Measurements from ENCODE around the gene C1RL.

C1RL gene

DNA sequence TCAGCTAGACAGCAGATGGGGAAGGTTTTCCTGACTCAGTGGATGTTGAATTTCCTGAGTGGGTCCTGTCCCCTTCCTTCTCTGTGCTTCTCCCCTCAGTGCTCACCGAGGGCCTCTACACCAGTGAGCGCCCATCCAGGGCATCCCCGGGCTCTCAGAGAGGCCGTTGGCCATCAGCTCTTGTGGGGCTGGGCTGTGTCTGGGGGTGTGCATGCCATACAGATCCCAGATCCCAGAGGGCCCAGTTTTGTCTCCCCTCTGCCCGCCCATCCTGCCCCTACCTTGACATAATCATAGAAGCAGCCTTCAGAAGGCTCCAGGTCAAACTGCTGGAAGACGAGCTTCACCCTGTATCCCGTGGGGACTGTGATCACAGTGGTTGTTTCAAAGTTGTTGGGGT is 17.8 kb downstream of the C1RL start:
- no peak for DNase-seq

GRCh38 chr12:7090222-7090998 is 18.6 kb downstream of the C1RL start:
- DNase-seq, result no peak

DNA sequence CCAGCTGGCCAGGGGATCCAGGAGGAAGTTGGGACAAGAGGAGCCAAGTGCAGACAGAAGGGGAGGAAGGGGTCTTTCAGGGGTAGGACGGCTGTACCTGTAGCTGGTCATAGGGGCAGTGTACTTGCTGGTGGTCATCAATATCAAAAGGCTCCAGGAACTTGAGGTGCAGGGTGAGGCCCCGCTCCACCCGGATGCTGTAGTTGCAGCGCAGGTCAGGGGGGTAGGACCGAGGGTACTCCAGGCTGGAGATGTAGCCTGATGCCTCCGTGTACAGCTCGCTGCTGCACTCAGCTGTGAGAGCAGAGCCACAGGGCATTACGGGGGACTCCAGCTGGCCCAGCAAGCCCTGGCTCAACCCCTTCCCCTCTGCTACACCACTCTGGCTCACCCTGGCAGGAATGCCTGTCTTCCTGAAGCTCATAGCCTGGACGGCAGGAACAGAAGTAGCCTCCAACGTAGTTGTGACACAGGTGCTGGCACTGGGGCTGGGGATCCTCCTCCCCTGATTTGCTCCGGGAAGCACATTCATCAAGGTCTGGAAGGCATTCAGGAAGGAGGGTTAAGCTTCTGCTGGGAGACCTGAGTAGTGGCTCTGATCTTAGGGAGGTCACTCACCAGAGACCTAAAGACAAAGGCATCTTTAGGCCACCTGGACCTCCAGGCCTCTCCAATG is 19.7 kb downstream of the C1RL start:
- DNase-seq, result no peak

GRCh38 chr12:7083125-7083524 is 25.9 kb downstream of the C1RL start:
- no peak for DNase-seq

DNA sequence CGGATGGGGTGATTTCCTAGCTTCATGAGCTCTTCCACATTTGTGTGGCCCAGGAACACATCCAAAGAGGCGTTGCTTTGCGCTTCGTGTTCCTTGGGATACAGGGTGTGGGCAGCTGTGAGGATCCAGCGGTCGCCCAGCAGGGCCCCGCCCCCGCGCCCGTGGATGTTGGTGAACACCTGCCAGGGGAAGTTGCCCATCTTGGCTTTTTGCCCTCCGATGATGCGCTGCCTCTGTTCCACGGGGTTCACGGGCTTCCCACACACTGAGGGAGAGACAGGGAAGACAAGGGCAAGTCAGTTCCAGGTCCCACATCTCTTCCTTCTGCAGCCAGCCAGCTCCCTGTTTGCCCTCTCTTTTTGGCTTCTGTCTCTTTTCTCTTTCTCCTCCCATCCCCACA is 28.0 kb downstream of the C1RL start:
- no peak for DNase-seq

DNA sequence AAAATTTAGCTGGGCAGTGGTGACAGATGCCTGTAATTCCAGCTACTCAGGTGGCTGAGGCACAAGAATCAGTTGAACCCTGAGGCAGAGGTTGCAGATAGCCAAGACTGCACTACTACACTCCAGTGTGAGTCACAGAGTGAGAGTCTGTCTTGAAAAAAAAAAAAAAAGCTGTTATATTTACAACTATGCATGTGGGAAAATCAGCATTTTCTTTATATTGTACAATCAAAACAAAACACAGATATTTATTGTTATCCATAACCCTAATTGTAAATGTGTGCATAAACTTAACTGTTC is 29.2 kb downstream of the C1RL start:
- peak; percentile 17 for DNase-seq

GRCh38 chr12:7078163-7078562 is 30.9 kb downstream of the C1RL start:
- no peak for DNase-seq

- no peak for DNase-seq
These were observed 32.5 kb downstream of the C1RL start for GRCh38 chr12:7076493-7076892.

GRCh38 chr12:7075939-7076338 is 33.1 kb downstream of the C1RL start:
- no peak for DNase-seq

DNA sequence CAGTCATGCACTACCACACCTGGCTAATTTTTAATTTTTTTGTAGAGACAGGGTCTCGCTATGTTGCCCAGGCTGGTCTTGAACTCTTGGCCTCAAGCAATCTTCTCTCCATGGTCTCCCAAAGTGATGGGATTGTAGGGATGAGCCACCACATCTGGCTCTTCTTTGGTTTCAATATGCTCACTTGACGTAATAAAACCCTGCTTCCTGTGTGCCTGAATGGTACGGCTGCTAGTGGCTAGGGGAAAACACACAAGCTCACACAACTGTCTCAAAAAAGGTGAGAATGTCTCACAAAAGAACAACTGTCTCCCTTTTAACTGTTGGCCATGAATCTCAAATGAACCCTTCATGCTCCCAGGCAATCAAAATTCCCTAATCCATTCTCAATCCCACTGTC is 33.5 kb downstream of the C1RL start:
- no peak for DNase-seq

- DNase-seq, result no peak
These were observed 35.1 kb downstream of the C1RL start for GRCh38 chr12:7073946-7074345.

DNA sequence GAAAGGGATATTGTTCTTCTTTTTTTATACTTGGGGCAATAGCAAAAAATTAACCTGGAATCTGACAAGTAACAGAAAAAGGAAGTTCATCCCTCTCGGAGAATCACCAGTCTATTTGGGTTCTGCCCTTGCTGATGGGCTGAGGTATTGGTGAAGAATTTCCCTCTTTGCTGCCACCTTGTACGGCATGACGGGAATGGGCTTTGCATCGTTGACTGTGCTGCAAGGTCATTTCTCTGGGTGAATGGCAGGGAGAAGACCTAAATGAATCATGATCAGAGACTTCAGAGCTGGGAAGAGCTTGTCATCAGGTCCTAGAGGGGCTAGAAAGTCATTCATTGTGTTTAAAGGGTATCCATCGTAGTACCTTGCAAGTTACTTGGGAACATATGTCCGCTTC is 36.5 kb downstream of the C1RL start:
- DNase-seq, result no peak

DNA sequence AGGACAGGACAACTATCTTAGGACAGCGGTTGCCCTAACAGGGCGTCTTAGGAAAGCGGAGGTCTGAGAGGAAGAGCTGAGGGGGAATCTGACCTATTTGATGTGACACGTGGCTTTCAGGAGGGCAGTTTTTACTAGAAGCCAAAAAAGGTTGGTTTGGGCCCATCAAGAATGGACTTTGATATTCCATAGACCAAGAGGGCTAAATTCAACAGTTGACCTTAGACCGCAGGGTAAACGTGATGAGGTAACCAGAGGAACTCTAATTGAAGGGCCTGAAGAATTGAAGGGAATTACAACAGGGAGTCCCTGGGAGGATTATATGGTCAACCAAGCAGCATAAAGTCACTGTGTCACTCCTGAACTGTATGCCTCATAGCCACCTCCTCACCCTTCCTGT is 37.0 kb downstream of the C1RL start:
- DNase-seq, result no peak

GRCh38 chr12:7069386-7069785 is 39.6 kb downstream of the C1RL start:
- DNase-seq, result no peak

- DNase-seq, result no peak
These were observed 40.0 kb downstream of the C1RL start for GRCh38 chr12:7068994-7069346.

DNA sequence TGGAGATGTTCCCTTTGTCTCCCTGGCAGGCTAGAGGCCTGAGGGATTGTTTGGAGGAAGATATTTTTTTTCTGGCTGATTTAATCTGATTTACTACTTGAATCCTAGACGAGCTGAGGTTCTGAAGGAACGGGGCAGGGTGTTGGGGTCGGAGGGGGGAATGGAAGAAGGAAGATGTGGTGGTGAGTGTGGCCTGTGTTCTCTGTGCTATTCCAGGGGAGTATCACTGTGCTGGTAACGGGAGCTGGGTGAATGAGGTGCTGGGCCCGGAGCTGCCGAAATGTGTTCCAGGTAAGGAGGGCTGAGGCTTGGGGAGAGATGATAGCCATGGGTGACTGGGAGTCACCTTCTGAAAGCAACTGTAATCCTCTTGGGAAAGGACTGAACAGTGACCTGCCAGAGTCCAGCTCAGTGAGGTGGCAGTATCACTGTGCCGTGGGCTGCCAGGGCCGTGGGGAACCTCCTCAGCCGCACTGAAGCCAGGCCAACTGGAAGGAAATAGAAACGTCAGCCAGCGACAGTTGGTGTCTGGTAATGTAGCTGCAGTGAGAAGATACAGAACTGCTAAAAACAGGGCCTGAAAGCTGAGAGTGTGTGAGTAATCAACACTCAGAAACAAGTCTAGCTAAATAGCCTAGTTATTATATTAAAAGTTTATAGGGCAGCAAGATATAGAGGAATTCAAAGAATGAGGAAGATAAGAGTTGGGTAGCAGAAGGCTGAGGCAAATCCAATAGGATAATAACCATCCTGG is 40.6 kb downstream of the C1RL start:
- peak; percentile 78 for DNase-seq

GRCh38 chr12:7067096-7067495 is 41.9 kb downstream of the C1RL start:
- no peak for DNase-seq

- no peak for DNase-seq
These were observed 42.4 kb downstream of the C1RL start for GRCh38 chr12:7066596-7066995.

GRCh38 chr12:7065073-7065623 is 43.9 kb downstream of the C1RL start:
- DNase-seq, result no peak

DNA sequence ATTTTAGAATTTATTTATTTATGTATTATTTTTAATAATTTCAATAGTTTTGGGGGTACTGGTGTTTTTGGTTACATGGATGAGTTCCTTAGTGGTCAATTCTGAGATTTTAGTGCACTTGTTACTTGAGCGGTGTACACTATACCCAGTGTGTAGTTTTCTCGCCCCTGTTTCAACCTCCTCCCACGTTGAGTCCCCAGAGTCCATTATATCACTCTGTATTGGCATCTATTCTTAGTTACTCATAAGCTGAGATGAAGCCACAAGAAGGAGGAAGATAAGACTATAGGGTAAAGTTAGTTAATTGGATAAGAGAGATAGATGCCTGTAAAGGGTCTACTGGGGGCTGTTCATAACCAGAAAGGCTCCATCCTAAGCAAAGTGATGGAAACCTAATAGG is 44.5 kb downstream of the C1RL start:
- no peak for DNase-seq

DNA sequence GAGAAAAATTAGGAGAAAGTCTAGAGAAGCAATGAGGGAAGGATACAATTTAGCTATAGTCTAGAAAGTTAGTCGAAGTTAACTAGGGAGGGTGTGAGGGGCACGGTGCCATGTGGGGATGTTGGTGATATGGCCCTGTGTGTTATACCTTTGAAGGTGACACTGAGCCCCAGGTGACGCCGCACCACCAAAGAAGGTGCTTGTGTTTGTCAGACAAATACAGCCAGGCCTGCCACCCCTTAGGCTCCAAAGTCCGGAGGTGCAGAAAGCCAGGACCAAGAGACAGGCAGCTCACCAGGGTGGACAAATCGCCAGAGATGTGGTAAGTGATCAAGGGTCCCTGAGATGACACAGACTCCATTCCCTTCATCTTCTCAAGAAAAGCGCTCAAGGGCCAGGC is 47.4 kb downstream of the C1RL start:
- no peak for DNase-seq

- no peak for DNase-seq
These were observed 47.9 kb downstream of the C1RL start for GRCh38 chr12:7061138-7061537.

DNA sequence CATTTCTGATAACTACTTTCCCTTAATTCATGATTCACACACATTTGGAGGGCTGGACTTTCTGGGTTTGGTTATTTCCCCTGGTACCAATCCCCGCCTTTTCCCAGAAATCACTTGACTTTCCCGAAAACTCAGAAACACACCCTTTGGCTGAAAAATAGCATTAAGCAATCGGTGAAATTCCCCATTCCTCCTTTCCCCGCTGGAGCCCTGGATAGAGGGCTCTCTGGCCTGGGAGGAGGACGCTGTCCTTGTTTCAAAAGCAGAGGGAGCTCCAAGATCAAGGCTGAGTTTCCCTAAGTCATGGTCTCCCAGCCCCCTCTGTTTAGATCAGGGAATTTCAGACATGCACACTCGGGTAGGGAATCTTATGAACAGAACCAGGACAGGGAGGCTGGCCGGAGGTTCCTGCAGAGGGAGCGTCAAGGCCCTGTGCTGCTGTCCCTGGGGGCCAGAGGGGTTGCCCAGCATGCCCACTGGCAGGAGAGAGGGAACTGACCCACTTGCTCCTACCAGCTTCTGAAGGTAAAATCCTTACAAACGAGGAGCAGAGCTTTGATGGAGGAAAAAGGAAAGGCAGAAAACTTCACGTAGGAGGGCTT is 48.6 kb downstream of the C1RL start, which contains the start of gene C1S:
TSS of gene C1S (plus strand) at position 366 of the 602 bp plus-strand sequence. CDS start 1,195 bp downstream, outside the sequence.
- DNase-seq, result peak; percentile 83
